GM19328 (cell line): ENCODE measurements around the gene EGFLAM.

Source experiments
- ATAC-seq: cut with Tn5 transposase; IDR thresholded peaks from one replicate; pipeline ENCODE4 v1.9.1; 2021; ENCODE audit warnings: mild to moderate bottlenecking, moderate library complexity; ENCODE audit not compliant: unreplicated experiment

The EGFLAM gene

DNA sequence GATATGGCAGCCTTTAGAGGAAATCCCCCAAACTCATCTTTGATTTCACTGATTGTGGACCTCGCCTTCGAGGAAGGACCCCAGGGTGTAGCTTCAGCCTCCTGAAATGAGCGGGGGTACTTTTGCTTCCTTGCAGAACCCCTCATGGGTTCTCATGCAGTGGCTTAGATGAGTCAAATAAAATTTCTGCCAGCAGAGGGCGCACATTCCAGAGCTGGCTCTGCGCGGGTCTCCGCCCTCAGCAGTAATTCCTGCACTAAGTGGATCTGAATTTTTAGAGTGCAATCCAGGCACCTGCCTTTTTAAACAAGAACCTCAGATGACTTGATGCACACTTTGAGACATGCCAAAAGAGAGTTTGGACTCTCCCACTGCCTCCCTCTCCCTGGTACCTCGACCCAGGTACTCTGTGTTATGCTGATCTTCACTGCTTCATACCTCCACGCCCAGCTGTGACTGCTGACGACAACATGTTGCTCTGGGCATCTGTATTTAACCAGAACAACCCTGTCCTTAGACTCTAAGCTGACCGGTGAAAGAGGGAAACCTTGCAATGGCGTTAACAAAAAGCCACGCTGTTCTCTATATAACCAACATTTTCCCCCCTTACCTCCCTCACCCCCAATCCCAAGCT, 7.3 kb downstream of the EGFLAM start:
- ATAC-seq, result no peak

DNA sequence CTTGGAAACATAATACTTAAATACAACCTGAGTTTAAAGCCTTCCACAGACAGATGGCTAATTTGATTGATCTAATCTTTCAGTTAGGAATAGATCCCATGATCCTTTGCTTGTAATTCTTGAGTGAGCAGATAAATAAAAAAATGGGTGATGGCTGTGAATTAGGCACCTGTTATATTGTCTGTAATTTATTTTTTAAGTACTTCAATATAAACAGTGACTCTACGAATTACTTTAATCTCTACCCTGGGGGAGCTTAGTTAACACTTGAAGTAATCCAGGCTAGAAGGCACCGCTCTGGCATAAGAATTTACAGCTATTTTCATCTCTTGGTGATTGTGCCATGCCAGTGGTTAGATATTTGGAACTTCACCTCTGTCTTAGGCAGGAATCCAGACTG, 9.0 kb downstream of the EGFLAM start:
- no peak for ATAC-seq

- no peak for ATAC-seq
These were observed 15.3 kb downstream of the EGFLAM start for GRCh38 chr5:38273626-38274025.

DNA sequence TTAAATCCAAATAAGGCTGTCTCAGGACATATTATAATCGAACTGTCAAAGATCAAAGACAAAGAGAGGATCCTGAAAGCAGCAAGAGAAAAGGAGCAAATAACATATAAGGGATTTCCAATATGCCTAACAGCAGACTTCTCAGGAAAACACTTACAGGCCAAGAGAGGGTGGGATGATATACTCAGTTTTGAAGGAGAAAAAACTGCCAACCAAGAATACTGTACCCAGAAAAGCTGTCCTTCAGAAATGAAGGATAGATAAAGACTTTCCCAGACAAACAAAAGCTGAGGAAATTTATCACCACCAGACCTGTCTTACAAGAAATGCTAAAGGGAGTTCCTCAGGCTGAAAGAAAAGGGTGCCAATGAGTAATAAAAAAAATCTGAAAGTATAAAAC, 16.0 kb downstream of the EGFLAM start:
- no peak for ATAC-seq

GRCh38 chr5:38284384-38284783, 26.0 kb downstream of the EGFLAM start:
- no peak for ATAC-seq

GRCh38 chr5:38285226-38285625, 26.9 kb downstream of the EGFLAM start:
- ATAC-seq, result no peak

DNA sequence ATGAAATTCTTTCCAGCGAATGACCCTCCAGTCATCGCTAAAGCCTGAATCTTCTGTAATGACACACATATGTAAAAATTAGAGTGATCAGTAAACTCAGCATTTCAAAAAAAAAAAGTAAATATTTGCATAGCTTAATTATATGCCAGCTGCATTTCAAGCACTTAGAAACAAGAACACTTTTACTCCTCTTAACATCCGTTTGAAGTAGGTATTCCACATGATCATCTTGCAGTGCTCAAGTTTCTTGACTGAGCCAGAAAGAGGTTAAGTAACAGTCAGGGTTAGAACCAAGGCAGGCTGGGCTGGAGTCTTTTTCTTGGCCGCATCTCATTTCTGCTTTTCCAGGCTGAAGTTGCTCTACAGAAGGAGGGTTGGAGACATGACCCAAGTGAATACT, 27.6 kb downstream of the EGFLAM start:
- ATAC-seq, result no peak

DNA sequence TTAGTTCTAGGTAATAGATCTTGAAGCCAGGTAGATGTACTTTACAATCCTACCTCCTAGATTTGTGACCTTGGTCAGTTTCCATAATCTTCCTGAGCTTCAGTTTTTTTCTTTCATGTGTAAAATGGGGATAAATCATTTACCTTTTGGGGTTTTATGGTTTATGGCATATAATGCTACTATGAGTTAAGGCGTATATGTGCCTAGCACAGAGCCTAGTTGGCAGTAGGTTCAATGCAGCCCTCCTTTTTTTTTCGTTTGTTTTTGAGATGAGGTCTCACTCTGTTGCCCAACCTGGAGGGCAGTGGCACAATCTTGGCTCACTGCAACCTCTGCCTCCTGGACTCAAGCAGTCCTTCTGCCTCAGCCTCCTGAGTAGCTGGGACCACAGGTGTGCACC, 28.8 kb downstream of the EGFLAM start:
- ATAC-seq, result no peak

DNA sequence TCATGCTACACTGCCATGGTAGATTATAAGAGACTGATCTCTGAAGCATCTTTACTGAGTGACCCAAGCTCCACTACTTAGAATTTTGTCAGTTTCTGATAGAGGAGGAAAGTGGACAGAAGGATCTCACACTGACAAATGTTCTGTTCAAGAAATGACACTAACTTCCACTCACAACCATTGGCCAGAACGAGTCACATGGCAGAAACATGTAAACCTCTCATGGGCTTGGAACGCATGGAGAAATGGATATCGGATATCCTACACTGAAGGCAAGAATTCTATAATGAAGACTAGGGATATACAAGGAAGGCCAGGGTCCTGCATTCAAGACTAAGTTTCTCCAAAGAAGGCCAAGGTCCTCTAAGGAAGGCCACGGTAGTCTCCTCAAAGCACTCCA, 31.1 kb downstream of the EGFLAM start:
- no peak for ATAC-seq

DNA sequence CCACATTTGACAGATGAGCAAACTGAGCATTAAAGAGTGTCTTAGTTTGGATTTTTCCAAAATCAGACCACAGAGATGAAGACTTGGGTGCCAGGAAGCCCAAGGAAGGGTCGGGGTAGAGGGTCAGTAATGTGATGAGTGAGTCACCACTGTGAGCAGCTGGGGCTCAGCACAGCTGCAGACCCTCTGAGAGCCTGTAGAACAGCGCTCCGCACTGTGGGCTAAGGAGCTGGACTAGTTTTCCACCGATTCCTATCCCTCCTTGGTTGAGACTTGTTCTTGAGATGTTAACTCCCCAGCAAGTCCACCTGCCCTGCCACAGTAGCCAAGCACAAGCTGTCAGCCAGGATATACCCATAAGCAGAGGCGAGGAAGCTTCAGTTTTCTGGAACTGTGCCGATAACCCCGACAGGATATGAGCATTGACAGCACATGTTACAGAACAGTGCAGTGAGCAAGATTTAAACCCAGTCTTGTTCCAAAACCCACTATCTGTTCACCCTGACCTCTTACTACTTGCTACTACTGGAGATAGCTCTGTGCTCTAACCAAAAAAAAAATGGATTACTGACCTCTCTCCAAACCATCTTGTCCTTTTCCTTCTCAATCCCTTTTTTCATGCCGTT, 31.8 kb downstream of the EGFLAM start:
- ATAC-seq, result no peak

DNA sequence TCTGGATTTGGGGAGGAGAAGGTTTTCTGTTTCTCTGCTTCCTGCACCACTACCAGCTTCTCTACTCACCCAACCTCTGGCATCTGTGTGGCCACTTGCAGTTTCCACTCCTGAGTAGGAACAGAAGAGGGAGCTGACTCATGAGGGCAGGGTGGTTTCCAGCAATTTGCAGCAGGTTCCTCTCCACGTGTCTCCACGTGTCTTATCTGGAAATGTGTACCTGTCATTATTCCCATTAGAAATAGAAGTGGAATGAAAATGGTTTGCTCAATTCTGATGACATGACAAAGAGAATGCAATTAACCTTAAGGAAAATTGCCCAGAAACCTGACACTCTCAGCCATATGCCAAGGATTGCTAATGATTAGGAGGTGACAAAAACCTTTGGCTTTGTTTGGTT, 33.0 kb downstream of the EGFLAM start:
- no peak for ATAC-seq

- ATAC-seq, result no peak
These were observed 33.9 kb downstream of the EGFLAM start for GRCh38 chr5:38292228-38292627.

GRCh38 chr5:38295751-38296150, 37.4 kb downstream of the EGFLAM start:
- no peak for ATAC-seq

- no peak for ATAC-seq
These were observed 39.7 kb downstream of the EGFLAM start for GRCh38 chr5:38297830-38298608.

GRCh38 chr5:38299585-38299984, 41.2 kb downstream of the EGFLAM start:
- no peak for ATAC-seq

DNA sequence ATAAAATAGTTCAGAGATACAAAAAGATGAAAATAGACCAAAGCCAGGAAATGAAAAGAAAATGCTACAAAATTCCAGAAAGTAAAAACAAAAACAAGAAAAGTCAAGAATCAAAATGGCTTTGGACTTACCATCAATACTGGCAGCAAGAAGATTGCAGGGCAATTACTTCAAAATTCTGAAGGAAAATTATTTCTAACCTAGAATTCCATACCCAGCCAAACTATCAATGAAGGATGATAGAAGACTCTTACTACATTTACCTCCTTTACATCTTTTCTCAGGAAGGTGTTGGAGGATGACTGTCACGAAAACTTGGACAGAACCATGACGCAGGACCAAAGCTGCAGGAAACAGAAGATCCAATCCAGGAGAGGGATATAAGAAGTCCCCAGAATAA, 46.8 kb downstream of the EGFLAM start:
- ATAC-seq, result no peak

GRCh38 chr5:38307845-38308244, 49.5 kb downstream of the EGFLAM start:
- no peak for ATAC-seq

DNA sequence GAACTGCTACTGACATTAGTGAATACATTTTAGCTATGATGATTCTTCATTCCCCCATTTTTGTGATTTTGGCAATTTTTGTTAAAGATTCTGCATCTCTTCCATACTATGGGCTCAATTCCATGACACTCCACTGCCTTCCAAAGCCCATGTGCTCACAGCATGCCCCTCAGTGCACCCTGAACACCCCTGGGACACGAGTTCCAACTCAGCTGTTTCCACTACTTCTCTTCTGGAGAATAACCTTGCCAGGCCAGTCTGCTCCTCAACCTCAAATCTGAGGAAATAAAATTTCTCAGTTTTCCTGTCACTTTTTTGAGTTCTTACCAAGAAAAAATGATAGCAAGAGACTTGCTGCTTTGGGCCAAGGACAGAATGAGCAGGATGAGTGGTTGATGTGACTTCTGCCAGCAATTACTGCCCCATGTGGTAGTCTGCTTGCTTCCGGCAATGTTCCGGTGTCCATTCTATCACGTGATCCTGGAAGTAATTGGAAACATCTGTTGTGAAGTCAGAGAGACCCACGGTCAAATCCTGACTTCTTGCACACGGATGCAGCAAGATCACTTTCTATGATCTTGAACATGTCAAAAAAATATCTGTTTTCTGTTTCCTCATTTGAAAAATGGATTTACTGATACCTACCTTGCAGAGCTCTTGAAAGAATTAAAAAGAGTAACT, 58.3 kb downstream of the EGFLAM start:
- ATAC-seq, result no peak

DNA sequence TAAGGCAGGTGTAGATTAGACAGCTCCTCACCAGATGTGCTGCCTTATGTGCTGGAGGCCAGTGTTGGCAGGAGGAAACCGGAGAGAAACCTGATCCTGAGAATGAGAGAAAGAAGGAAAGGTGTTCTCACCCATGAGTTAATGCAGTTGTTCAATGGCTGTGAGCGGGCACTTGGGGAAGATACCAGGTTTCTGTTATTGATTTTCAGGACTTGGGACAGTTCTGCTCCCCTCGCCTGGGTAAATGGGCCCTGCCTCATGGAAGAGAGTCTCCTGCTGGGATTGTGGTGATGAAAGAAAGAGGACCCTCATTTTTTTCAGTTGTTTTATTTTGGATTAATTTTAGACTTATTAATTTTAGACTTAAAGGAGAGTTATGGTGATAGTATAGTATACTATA, 59.5 kb downstream of the EGFLAM start:
- ATAC-seq, result no peak

- no peak for ATAC-seq
These were observed 61.1 kb downstream of the EGFLAM start for GRCh38 chr5:38319491-38319890.

- ATAC-seq, result no peak
These were observed 63.6 kb downstream of the EGFLAM start for GRCh38 chr5:38321978-38322377.
